SW480 (cell line): Measurements from ENCODE around the gene MARF1.
"Not testable (repeated sequence)": the region's sequence is repeated elsewhere in the genome, so short reads cannot be mapped to it uniquely, and the experiment has no call there.

Experiments used
- DNase-seq: peaks from one replicate; pipeline ENCODE4 v3.0.0-alpha.2; 2016; ENCODE audit warnings: low spot score

MARF1 gene, protein sequence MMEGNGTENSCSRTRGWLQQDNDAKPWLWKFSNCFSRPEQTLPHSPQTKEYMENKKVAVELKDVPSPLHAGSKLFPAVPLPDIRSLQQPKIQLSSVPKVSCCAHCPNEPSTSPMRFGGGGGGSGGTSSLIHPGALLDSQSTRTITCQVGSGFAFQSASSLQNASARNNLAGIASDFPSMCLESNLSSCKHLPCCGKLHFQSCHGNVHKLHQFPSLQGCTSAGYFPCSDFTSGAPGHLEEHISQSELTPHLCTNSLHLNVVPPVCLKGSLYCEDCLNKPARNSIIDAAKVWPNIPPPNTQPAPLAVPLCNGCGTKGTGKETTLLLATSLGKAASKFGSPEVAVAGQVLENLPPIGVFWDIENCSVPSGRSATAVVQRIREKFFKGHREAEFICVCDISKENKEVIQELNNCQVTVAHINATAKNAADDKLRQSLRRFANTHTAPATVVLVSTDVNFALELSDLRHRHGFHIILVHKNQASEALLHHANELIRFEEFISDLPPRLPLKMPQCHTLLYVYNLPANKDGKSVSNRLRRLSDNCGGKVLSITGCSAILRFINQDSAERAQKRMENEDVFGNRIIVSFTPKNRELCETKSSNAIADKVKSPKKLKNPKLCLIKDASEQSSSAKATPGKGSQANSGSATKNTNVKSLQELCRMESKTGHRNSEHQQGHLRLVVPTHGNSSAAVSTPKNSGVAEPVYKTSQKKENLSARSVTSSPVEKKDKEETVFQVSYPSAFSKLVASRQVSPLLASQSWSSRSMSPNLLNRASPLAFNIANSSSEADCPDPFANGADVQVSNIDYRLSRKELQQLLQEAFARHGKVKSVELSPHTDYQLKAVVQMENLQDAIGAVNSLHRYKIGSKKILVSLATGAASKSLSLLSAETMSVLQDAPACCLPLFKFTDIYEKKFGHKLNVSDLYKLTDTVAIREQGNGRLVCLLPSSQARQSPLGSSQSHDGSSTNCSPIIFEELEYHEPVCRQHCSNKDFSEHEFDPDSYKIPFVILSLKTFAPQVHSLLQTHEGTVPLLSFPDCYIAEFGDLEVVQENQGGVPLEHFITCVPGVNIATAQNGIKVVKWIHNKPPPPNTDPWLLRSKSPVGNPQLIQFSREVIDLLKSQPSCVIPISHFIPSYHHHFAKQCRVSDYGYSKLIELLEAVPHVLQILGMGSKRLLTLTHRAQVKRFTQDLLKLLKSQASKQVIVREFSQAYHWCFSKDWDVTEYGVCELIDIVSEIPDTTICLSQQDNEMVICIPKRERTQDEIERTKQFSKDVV (N-terminal part only)

DNA sequence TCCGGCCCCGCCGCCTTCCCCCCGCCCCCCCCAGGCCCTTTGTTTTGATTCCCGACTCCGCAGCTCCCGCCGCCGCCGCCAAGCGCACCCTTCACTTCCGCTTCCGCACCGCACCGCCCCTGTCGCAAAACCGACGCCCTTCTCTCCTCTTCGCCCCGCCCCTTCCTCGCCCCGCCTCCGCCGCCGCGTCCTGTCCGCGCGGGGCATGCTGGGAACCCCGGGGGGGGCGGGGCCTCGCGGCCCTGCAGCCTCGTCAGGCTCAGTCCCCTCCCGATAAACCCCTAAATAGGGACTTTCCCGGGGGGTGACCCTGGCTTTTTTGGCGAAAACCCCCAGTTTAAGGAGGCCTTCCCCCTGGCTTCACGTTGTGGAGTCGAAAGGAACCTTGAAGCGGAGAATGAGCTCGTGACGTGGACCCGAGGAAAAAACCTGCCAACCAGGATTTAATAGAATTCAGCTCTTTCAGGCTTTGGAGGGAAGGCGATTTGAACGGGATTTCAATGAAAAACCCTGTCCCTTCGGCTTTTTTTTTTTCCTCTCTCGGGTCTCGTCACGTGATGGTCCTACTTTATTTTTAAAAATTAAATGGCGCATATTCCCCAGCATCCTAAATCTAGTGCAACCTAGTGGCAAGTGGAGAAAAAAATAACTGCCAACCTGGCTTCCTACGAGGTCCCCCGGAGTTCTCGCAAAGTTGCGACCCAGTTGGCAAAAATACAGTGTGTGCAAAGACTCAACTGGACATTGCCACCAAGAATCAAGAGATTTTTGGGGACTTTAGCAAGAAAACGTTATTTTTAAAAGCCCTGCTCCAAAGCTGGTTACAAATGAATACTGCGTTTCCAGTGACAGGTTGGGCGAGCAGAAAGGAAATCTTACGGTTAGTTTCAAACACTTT lies at the start of gene MARF1:
TSS of gene MARF1 (minus strand) at position 107 of the 898 bp plus-strand sequence. CDS start 3,921 bp downstream, outside the sequence.
- DNase-seq: peak; percentile 93

DNA sequence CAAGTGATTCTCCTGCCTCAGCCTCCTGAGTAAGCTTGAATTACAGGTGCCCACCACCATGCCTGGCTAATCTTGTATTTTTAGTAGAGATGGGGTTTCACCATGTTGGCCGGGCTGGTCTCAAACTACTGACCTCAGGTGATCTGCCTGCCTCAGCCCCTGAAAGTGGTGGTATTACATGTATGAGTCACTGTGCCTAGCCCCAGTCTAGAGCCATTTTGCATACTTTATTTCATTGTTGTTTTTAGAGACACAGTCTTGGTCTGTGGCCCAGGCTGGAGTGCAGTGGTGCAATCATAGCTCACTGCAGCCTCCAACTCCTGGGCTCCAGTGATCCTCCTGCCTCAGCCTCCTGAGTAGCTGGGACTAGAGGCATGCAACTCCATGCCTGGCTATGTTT lies 49.6 kb upstream of the MARF1 start:
- DNase-seq: not testable (repeated sequence)

DNA sequence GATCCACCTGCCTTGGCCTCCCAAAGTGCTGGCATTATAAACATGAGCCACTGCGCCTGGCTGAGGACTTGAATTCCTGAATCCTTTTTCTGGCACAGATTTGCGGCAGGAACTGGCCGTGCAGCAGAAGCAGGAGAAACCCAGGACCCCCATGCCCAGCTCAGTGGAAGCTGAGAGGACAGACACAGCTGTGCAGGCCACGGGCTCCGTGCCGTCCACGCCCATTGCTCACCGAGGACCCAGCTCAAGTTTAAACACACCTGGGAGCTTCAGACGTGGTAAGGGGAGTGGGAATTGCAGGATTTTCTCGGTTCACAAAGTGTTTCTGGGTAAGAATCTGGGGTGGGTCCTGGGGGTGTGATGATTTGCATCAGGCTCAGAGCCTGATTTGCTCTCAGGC lies 48.1 kb upstream of the MARF1 start:
- no peak for DNase-seq

DNA sequence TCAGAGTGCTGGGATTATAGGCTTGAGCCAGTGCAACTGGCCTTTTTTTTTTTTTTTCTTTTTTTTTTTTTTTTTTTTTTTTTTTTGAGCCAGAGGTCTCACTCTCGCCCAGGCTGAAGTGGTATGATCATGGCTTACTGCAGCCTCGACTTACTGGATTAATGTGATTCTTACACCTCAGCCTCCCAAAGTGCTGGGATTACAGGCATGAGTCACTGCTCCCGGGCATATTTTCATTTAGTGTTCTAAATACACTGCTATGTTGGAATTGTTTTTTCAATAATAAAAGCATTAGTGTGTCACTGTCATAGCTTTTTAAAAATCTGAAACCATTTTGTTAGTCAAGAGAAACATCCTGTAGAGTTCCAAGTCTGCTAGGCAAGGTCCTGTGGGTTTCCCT lies 47.3 kb upstream of the MARF1 start:
- no peak for DNase-seq

DNA sequence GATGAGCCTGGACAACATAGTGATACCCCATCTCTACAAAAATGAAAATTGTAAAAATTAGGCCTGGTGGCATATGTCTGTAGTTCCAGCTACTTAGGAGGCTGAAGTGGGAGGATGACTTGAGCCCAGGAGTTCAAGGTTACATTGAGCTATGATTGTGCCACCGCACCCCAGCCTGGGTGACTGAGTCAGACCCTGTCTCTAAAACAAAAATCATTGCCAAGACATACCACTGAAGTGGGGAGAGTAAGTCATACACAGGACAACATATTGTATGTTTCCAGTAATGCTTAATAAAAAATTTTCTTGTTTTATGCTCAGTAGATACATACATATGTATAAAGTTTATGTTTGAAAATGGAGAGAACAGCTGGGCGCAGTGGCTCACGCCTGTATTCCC lies 46.3 kb upstream of the MARF1 start:
- no peak for DNase-seq

DNA sequence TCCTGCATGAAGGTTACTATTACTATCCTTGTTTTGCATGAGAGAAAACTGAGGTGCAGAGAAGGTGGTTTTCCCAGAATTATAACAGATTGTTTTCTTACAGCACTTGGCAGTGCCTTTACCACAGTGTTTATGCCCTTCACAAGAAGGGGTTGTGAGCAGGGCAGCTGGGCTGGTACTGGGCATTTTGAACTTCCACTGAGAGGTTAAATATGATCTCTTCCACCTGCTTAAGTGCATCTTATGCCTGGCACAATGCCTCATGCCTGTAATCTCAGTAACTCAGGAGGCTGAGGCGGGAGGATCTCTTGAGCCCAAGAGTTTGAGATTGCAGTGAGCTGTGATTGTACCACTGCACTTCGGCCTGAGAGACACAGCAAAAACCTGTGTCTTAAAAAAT lies 43.3 kb upstream of the MARF1 start:
- DNase-seq: no peak

DNA sequence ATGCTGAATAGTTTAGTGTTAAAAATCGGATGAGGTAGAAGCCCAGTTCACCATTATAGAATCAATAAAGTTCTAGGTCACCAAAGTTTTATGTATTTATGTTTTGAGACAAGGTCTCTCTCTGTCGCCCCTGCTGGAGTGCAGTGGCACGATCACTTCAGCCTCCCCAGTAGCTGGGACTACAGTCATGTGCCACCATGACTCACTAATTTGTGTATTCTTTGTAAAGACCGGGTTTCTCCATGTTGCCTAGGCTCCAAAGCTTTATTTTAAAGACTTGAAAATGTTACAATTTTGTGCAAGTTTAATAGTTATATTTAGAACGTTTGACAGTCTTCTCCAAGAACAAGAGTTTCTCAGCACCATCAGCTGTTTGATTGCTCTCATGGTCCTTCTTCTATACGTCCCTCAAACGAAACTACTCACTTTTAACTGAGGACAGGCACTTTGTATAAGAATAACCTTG lies 39.2 kb upstream of the MARF1 start:
- DNase-seq: peak; percentile 41

DNA sequence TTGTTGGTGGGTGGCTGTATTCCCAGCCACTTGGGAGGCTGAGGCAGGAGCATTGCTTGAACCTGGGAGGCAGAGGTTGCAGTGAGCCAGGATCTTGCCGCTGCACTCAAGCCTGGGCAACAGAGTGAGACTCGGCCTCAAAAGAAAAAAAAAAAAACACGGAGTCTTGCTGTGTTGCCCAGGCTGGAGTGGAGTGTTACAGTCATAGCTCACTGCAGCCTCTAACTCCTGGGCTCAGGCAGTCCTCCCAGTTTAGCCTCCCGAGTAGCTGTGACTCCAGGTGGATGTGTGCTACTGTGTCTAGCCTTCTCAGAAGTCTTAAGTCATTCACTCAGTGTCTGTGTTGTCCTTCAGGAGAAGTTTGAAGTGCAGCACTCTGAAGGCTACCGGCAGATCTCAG lies 34.5 kb upstream of the MARF1 start:
- DNase-seq: no peak

DNA sequence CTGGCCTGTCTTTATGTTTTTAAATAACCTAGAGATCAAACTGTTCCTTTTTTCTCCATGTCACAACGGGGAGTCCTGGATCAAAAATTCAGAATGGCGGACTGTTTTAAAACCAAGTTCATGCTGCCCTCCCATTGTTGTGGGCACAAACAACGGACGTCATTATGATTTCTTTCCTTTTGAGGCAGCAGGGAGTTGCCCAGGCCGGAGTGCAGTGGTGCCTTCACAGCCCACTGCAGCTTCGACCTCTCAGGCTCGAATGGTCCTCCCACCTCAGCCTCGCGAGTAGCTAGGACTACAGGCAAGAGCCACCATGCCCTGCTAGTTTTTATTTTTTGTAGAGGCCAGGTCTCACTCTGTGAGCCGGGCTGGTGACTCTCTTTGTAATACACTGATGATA lies 33.6 kb upstream of the MARF1 start:
- no peak for DNase-seq

DNA sequence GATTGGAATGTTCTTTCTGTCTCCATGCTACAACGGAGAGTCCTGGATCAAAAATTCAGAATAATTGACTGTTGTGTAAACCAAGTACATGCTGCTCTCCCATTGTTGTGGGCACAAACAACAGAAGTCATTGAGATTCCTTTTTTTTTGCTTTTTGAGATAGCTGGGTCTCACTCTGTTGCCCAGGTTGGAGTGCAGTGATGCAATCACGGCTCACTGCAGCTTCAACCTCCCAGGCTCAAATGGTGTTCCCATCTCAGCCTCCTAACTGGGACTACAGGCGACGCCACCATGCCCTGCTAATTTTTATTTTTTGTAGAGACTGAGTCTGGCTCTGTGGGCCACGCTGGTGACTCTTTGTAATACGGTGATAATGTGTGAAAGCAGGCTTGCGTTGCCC lies 31.6 kb upstream of the MARF1 start:
- no peak for DNase-seq

DNA sequence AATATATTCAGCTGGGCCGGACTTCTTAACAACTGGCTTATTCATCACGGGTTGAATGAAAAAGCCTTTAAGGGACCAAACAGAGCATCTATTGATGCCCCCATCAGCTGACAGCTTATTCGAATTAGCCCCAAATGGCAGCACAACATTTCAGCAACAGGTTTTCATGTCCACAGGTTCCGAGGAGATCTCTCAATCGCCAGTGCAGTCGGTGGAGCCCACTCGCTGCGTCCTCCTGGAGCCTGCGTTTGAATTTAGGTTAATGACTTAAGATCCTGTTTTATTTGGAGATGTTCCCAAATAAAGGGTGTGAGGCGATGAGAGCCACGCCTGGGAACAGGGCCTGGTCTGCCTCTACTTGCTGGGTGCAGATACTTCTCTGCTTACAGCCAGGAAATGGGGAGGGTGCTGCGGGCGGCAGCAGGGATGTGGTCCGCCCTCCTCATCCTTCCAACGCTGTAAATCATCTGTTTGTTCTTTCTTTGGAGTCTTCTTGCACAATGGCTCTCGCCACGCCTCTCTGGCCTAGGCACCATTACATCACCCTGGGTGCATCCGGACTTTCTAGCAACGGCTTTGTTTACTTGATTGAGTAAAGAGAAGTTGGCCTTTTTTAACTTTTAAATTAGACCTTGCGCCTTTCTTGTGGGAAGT lies 29.7 kb upstream of the MARF1 start:
- peak; percentile 72 for DNase-seq

DNA sequence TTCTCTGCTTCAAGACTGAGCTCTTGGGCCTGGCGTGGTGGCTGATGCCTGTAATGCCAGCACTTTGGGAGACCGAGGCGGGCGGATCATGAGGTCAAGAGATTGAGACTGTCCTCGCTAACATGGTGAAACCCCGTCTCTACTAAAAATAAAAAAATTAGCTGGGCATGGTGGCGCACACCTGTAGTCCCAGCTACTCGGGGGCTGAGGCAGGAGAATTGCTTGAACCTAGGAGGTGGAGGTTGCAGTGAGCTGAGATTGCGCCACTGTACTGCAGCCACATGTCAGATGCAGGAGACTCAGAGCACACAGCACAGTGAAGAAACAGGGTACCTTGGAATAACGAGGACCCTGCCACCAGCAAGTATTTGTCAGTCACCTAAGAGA lies 29.2 kb upstream of the MARF1 start:
- DNase-seq: not testable (repeated sequence)

DNA sequence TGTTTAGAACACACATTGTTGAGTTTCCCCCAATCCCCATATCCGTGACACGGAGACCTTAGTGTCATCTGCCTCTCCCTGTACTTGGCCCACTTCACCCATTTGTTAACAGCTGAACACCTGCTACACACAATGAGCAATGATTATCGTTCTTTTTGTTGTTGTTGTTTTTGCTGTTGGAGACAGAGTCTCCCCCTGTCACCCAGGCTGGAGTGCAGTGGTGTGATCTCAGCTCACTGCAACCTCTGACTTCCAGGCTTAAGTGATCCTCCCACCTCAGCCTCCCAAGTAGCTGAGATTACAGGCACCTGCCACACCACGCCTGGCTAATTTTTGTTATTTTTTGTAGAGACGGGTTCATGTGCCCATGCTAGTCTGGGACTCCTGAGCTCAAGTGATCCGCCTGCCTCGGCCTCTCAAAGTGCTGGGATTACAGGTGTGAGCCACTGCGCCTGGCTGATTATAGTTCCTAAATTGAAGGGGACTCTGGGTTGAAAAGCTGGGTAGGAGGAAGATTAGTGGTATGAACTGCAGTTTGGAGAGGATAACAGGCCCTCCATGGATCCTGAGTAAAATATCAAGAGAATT lies 28.7 kb upstream of the MARF1 start:
- no peak for DNase-seq

DNA sequence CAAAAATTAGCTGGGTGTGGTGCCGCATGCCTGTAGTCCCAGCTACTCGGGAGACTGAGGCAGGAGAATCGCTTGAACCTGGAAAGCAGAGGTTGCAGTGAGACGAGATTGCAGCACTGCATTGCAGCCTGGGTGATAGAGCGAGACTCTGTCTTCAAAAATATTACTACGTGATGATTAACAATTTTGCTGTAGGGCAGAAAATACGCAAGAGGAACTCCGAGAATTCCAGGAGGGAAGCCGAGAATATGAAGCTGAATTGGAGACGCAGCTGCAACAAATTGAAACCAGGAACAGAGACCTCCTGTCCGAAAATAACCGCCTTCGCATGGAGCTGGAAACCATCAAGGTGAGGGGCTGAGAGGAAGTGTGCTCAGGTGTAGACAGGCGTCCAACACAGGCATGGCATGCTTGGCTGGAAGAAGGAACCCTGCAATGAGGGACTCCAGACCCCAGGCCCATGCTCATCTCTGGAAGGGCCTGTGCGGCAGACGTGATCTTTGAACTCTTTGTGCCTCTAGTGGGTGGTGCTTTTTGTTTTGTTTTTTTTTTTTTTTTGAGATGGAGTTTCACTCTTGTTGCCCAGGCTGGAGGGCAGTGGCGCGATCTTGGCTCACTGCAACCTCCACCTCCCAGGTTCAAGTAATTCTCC lies 24.3 kb upstream of the MARF1 start:
- no peak for DNase-seq

DNA sequence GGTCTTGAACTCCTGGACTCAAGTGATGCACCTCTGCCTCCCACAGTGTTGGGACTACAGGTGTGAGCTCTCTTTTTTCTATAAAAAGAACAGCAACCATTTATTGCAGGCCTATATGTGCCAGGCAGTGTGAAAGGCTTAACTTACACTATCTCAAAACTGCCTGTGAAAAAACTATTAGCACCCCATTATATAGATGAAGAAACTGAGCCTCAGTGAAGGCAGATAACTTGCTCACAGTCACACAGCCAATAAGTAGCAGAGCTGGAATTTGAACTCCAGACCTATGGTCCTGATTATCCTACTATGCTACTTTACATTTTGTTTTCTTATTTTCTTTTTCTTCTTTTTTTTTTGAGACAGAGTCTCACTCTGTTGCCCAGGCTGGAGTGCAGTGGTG lies 22.2 kb upstream of the MARF1 start:
- no peak for DNase-seq

DNA sequence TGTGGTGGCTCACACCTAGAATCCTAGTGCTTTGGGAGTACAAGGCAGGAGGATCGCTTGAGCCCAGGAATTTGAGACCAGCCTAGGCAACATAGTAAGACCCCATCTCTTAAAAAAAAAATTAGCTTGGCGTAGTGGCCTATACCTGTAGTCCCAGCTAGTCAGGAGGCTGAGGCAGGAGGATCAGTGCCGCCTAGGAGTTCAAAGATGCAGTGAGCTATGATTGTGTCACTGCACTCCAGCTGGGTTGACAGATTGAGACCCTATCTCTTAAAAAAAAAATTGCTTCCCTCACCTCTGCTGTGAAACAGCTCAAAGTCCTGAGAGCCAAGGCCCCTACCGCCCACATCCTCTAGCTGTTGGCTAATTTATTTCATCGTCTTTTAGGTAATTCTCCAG lies 17.2 kb upstream of the MARF1 start:
- DNase-seq: no peak

DNA sequence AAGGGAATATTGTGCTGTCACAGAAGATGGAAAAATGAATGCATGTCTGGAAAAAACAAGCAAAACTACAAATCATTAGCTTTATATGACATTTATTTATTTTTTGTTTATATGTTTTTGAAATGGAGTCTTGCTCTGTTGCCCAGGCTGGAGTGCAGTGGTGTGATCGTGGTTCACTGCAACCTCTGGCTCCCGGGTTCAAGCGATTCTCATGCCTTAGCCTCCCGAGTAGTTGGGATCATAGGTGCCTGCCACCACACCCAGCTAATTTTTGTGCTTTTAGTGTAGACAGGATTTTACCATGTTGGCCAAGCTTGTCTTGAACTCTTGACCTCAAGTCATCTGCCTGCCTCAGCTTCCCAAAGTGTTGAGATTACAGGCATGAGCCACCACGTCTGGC lies 15.6 kb upstream of the MARF1 start:
- DNase-seq: no peak

DNA sequence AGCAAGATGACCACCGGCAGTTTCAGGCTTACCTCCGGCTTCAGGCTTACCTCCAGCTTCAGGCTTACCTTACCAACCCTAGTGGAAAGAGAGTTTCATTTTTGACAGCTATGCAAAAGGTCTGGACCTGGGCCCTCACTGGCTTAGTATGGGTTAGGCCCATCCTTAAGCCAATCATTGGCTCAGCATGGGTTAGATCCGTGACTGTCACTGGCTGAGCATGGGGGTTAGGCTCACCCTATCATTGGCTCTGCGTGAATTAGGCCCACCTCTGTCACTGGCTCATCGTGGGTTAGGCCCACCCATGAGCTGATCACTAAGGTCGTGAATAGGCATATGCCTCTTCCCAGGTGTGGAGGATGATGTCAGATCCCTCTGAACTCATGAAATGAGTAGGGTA lies 15.2 kb upstream of the MARF1 start:
- no peak for DNase-seq

DNA sequence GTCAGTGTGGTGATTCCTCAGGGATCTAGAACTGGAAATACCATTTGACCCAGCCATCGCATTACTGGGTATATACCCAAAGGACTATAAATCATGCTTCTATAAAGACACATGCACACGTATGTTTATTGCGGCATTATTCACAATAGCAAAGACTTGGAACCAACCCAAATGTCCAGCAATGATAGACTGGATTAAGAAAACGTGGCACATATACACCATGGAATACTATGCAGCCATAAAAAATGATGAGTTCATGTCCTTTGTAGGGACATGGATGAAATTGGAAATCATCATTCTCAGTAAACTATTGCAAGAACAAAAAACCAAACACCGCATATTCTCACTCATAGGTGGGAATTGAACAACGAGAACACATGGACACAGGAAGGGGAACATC lies 12.6 kb upstream of the MARF1 start:
- not testable (repeated sequence) for DNase-seq

DNA sequence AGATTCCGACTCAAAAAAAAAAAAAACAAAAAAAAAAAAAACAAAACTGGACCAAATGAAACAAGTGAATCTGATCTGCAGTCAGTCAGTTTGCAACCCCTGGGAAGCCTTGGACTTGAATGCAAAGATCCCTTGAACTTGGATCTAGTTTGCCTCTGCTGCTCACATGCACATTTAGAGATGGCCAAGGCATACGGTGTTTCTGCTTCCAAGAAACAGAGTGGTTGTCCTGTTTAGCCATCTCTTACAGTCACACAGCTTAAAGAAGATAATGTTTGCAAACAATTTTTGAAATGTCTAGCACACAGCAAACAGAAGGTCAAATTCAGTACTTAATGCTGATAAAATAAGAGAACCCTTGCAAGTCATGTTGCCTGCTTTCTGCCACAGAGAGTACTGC lies 11.6 kb upstream of the MARF1 start:
- no peak for DNase-seq
